ENCODE data around the gene ATP9A. TPM values are rescaled to one million over a fixed set of nuclear protein-coding genes. Genes with fewer than 3 reads are reported as not detected.

The ATP9A gene
- total and polyA plus RNA-seq, 10 of the 15 experiments (the other 5 are each of a cell fraction or from before 2014, with no cell fraction given) = 0.03 to 0.81 (median 0.14) TPM

DNA sequence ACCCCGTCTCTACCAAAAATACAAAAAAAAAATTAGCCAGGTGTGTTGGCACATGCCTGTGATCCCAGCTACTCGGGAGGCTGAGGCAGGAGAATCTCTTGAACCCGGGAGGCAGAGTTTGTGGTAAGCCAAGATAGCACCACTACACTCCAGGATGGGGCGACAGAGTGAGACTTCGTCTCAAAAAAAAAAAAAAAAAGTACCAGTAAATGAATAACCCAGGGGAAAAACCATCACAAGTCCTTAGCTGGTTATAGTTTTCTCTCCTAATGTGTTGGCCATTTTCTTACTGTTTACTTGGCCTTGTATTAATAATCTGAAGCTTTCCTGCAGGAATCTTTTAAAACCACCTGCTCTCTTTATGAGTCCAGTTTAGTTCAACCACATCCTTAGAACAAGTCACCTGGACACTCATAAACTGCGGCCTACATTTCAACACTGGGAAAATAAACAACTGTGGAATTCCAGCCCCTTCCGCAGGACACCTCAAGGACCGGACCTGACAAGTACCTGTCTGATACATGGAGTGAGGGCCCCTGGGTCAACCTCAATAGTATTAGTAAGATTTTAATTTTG, 102.6 kb downstream of the ATP9A start:
- in situ Hi-C loops (cut with MboI) (no loop called here), intact Hi-C loops (cut with micrococcal nuclease; ENCODE audit: unreplicated experiment) (no loop called here)
- no peaks in the 10 kb centered on the region; a peak in 1 of 4 replicates for H3K27me3 ChIP-seq (replicated peaks in 1 of 2; ENCODE audit: control insufficient read depth in 2 of 2, insufficient read depth in 2 of 2, low read length in 1 of 2)
- ChIA-PET CTCF (no interaction called here), RAD21 (ENCODE audit: unreplicated experiment) (no interaction called here), SMC1A (ENCODE audit: uncharacterized antibody, unreplicated experiment) (no interaction called here), POLR2A (no interaction called here)
- FAIRE-seq (no peak), DNase-seq (ENCODE audit: low read depth, low spot score) (no peak), ATAC-seq (no peak)
- no peak overlapping the region for H3K4me2 ChIP-seq (ENCODE audit: control insufficient read depth, insufficient read depth)
- H3K79me2 ChIP-seq (ENCODE audit: control insufficient read depth, insufficient read depth, low read length) = no peaks in the 10 kb centered on the region
- 48% methylated on average over 8 of the region's 8 CpGs for WGBS (ENCODE audit: insufficient coverage, insufficient replicate concordance, low lambda C conversion rate, missing lambda C conversion rate)
- H3K36me3 ChIP-seq (ENCODE audit: control insufficient read depth in 2 of 2, insufficient read depth in 2 of 2, low read length in 1 of 2) = no peaks in the 10 kb centered on the region
- no peaks in the 10 kb centered on the region for H4K20me1 ChIP-seq (ENCODE audit: control insufficient read depth, insufficient read depth)
- no peak overlapping the region for H2AFZ ChIP-seq (ENCODE audit: control insufficient read depth, low read depth, low read length)
- no TSS peak for BruUV-seq (replicated peaks)
- H3K4me1 ChIP-seq (ENCODE audit: control insufficient read depth, insufficient read depth, low read length) = no peaks in the 10 kb centered on the region
- H3K27ac ChIP-seq (ENCODE audit: control insufficient read depth, insufficient read depth) = no peak overlapping the region
- no peaks in the 10 kb centered on the region for H3K9me3 ChIP-seq (replicated peaks; ENCODE audit: control insufficient read depth, insufficient read depth, low read length)
- H3K9ac ChIP-seq (ENCODE audit: control insufficient read depth, insufficient read depth, low read length) = no peak overlapping the region
- H3K4me3 ChIP-seq = no peak overlapping the region
- TF ChIP-seq BACH1 (IDR thresholded peaks at IDR 0.05; ENCODE audit: borderline replicate concordance) = no peak
- TF ChIP-seq DPF2 (IDR thresholded peaks at IDR 0.05) = no peak
- no peak for TF ChIP-seq BCL11A (IDR thresholded peaks at IDR 0.05; ENCODE audit: low read depth, low read length)
- TF ChIP-seq JUNB (IDR thresholded peaks at IDR 0.05) = no peak
- no peak for TF ChIP-seq MYB (IDR thresholded peaks at IDR 0.05; ENCODE audit: borderline replicate concordance, low read depth, low read length)
- TF ChIP-seq, protein P1, sequence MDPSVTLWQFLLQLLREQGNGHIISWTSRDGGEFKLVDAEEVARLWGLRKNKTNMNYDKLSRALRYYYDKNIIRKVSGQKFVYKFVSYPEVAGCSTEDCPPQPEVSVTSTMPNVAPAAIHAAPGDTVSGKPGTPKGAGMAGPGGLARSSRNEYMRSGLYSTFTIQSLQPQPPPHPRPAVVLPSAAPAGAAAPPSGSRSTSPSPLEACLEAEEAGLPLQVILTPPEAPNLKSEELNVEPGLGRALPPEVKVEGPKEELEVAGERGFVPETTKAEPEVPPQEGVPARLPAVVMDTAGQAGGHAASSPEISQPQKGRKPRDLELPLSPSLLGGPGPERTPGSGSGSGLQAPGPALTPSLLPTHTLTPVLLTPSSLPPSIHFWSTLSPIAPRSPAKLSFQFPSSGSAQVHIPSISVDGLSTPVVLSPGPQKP (IDR thresholded peaks at IDR 0.05; ENCODE audit: low read depth, low read length) = no peak
- no peak for TF ChIP-seq SP1 (IDR thresholded peaks at IDR 0.05; ENCODE audit: low read depth, low read length)
- TF ChIP-seq, protein P2, sequence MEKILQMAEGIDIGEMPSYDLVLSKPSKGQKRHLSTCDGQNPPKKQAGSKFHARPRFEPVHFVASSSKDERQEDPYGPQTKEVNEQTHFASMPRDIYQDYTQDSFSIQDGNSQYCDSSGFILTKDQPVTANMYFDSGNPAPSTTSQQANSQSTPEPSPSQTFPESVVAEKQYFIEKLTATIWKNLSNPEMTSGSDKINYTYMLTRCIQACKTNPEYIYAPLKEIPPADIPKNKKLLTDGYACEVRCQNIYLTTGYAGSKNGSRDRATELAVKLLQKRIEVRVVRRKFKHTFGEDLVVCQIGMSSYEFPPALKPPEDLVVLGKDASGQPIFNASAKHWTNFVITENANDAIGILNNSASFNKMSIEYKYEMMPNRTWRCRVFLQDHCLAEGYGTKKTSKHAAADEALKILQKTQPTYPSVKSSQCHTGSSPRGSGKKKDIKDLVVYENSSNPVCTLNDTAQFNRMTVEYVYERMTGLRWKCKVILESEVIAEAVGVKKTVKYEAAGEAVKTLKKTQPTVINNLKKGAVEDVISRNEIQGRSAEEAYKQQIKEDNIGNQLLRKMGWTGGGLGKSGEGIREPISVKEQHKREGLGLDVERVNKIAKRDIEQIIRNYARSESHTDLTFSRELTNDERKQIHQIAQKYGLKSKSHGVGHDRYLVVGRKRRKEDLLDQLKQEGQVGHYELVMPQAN (conservative IDR thresholded peaks at IDR 0.05) = no peak
- TF ChIP-seq, protein P3, sequence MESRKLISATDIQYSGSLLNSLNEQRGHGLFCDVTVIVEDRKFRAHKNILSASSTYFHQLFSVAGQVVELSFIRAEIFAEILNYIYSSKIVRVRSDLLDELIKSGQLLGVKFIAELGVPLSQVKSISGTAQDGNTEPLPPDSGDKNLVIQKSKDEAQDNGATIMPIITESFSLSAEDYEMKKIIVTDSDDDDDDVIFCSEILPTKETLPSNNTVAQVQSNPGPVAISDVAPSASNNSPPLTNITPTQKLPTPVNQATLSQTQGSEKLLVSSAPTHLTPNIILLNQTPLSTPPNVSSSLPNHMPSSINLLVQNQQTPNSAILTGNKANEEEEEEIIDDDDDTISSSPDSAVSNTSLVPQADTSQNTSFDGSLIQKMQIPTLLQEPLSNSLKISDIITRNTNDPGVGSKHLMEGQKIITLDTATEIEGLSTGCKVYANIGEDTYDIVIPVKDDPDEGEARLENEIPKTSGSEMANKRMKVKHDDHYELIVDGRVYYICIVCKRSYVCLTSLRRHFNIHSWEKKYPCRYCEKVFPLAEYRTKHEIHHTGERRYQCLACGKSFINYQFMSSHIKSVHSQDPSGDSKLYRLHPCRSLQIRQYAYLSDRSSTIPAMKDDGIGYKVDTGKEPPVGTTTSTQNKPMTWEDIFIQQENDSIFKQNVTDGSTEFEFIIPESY (IDR thresholded peaks at IDR 0.05) = no peak
- TF ChIP-seq TAF1 (IDR thresholded peaks at IDR 0.05; ENCODE audit: borderline replicate concordance, low read depth, low read length) = no peak
- no peak for TF ChIP-seq ZNF274 (IDR thresholded peaks at IDR 0.05; ENCODE audit: insufficient read depth, insufficient read length)
- TF ChIP-seq RELA (IDR thresholded peaks at IDR 0.05; ENCODE audit: borderline replicate concordance, partially characterized antibody) = no peak
- TF ChIP-seq CEBPB (IDR thresholded peaks at IDR 0.05; ENCODE audit: borderline replicate concordance in 1 of 2, low read depth in 2 of 2, low read length in 2 of 2) = no peak
- TF ChIP-seq, protein P4, sequence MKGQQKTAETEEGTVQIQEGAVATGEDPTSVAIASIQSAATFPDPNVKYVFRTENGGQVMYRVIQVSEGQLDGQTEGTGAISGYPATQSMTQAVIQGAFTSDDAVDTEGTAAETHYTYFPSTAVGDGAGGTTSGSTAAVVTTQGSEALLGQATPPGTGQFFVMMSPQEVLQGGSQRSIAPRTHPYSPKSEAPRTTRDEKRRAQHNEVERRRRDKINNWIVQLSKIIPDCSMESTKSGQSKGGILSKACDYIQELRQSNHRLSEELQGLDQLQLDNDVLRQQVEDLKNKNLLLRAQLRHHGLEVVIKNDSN (IDR thresholded peaks at IDR 0.05; ENCODE audit: borderline replicate concordance, extremely low read length, insufficient read depth, low read depth, low read length) = no peak
- no peak for TF ChIP-seq TBL1XR1 (IDR thresholded peaks at IDR 0.05; ENCODE audit: low read depth, low read length)
- TF ChIP-seq RCOR1 (conservative IDR thresholded peaks at IDR 0.05; ENCODE audit: low read depth, low read length) = no peak
- no peak for TF ChIP-seq NR2C2 (IDR thresholded peaks at IDR 0.05; ENCODE audit: borderline replicate concordance, control insufficient read depth, insufficient read length, low read depth)

Data from GM12878 (cell line).